T-cell (primary cell): ENCODE measurements around the gene KCNK4. TPM values are rescaled to one million over a fixed set of nuclear protein-coding genes. Genes with fewer than 3 reads are reported as not detected.
A peak's percentile ranks its signal among the peaks of the same experiment; 100 is the strongest.

Experiments
- ATAC-seq, 4 experiments: fragments of 200-7000 bp in 3 of 4; fragments of 150-1000 bp in 1 of 4; cut with Tn5 transposase; replicated peaks in 1 of 4; 1 replicate in 3 of 4; 2 replicates in 1 of 4; pipeline ENCODE4 v1.10.0; 2021; ENCODE audit warnings: moderate library complexity in 3 of 4, mild to moderate bottlenecking in 2 of 4, moderate number of reproducible peaks in 1 of 4
- CTCF ChIA-PET, 2 donors: fragments of 300-600 bp; sonication (Branson Sonifier 250); formaldehyde crosslinking; loops; one replicate each; lab custom pipeline; 2022; ENCODE audit warnings: antibody characterized with exemption in 2 of 2; lab: Charles Lee
- POLR2A ChIA-PET, 2 donors: fragments of 300-600 bp; sonication (Branson Sonifier 250); formaldehyde crosslinking; loops; one replicate each; lab custom pipeline; 2022; ENCODE audit warnings: antibody characterized with exemption in 2 of 2; lab: Charles Lee
- DNase-seq, 35 experiments: peaks; one replicate each; pipeline versions ENCODE4 v3.0.0 to v3.0.0-alpha.2; 2013 to 2023
- H3K27ac ChIP-seq: one replicate; pipeline ENCODE4 v1.5.1; 2013; ENCODE audit warnings: low read length
- H3K27me3 ChIP-seq, 2 experiments: replicated peaks in 1 of 2; 1 replicate in 1 of 2; 2 replicates in 1 of 2; pipeline versions ENCODE4 v1.6.1 to v1.7.0; 2013; ENCODE audit warnings: low read length in 1 of 2, mixed read lengths in 1 of 2; ENCODE audit not compliant: control insufficient read depth in 2 of 2, insufficient read depth in 2 of 2; ENCODE audit errors: extremely low read depth in 1 of 2
- H3K36me3 ChIP-seq, 2 donors: 1 replicate in 1 of 2; 2 replicates in 1 of 2; pipeline versions ENCODE4 v1.6.1 to v1.7.0; 2013; ENCODE audit warnings: low read length in 1 of 2; ENCODE audit not compliant: control insufficient read depth in 2 of 2, insufficient read depth in 1 of 2; ENCODE audit errors: extremely low read depth in 1 of 2
- H3K4me1 ChIP-seq, 2 experiments: 1 replicate in 1 of 2; 2 replicates in 1 of 2; pipeline versions ENCODE4 v1.6.1 to v1.7.0; 2013; ENCODE audit warnings: low read length in 2 of 2, mixed read lengths in 1 of 2; ENCODE audit not compliant: insufficient read depth in 2 of 2, control insufficient read depth in 1 of 2; ENCODE audit errors: extremely low read depth in 1 of 2
- H3K4me3 ChIP-seq, 2 donors: 1 replicate in 1 of 2; 2 replicates in 1 of 2; pipeline versions ENCODE4 v1.5.1 to v1.7.0; 2013; ENCODE audit warnings: mild to moderate bottlenecking in 2 of 2, low read length in 1 of 2, moderate library complexity in 1 of 2; ENCODE audit not compliant: control insufficient read depth in 1 of 2; ENCODE audit errors: extremely low read depth in 1 of 2
- H3K9me3 ChIP-seq: 2 replicates; pipeline ENCODE4 v1.7.0; 2013
- H3K27ac Mint-ChIP-seq, 2 donors: one replicate each; pipeline ENCODE4 v1.8.0; 2020 to 2021; ENCODE audit warnings: mild to moderate bottlenecking in 2 of 2, mixed read lengths in 2 of 2
- H3K27me3 Mint-ChIP-seq, 2 donors: one replicate each; pipeline ENCODE4 v1.8.0; 2021 to 2022; ENCODE audit warnings: mixed read lengths in 2 of 2
- H3K36me3 Mint-ChIP-seq: one replicate; pipeline ENCODE4 v1.8.0; 2021; ENCODE audit warnings: mixed read lengths
- H3K4me1 Mint-ChIP-seq, 3 donors: one replicate each; pipeline ENCODE4 v1.8.0; 2020 to 2022; ENCODE audit warnings: mixed read lengths in 3 of 3, mild to moderate bottlenecking in 1 of 3
- H3K4me3 Mint-ChIP-seq, 3 donors: one replicate each; pipeline ENCODE4 v1.8.0; 2020 to 2022; ENCODE audit warnings: mild to moderate bottlenecking in 3 of 3, mixed read lengths in 3 of 3, moderate library complexity in 3 of 3
- H3K9me3 Mint-ChIP-seq, 3 donors: one replicate each; pipeline ENCODE4 v1.8.0; 2020 to 2022; ENCODE audit warnings: mixed read lengths in 3 of 3
- WGBS: methylation state at CpG from one replicate; pipeline ENCODE4 v1.1.5; 2013; ENCODE audit warnings: missing lambda C conversion rate; ENCODE audit not compliant: insufficient coverage; 5-methylcytosine and 5-hydroxymethylcytosine counted together
- total RNA-seq, 35 experiments: library from RNA in 6 of 35; stranded (reverse) in 6 of 35; fragments of 120-200 nt in 1 of 35; gene quantifications; one replicate each; pipeline versions ENCODE4 v1.2.1 to v1.2.4 and lab custom pipeline; 2013 to 2026

KCNK4 gene
- total RNA-seq, 5 donors from 2014 or later (not counting 1 experiment from before 2014, with no cell fraction given): 0.22 to 0.35 (median 0.33) TPM; not detected in 2

DNA sequence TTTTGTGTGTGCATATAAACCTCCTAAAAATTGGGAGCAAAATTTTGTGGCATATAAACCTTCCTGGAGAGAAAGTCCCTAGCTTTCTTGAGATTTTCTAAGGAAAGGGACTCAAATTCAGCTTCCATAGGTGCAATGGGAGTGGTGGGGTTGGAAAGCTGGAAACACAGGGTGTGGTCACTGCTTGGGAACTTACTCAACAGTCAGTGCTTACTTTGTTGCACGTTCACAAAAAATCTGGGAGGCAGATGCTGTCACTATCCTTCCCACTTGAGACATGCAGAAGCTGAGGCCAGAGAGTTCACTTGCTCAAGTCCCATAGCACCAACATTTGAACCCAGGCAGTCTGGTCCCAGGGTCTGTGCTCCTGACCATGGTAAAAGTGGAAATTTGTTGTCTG, 5.1 kb downstream of the KCNK4 start:
- no peak overlapping the region for H3K4me3 Mint-ChIP-seq
- WGBS: 89% methylated on average over 1 of the region's 1 CpG

DNA sequence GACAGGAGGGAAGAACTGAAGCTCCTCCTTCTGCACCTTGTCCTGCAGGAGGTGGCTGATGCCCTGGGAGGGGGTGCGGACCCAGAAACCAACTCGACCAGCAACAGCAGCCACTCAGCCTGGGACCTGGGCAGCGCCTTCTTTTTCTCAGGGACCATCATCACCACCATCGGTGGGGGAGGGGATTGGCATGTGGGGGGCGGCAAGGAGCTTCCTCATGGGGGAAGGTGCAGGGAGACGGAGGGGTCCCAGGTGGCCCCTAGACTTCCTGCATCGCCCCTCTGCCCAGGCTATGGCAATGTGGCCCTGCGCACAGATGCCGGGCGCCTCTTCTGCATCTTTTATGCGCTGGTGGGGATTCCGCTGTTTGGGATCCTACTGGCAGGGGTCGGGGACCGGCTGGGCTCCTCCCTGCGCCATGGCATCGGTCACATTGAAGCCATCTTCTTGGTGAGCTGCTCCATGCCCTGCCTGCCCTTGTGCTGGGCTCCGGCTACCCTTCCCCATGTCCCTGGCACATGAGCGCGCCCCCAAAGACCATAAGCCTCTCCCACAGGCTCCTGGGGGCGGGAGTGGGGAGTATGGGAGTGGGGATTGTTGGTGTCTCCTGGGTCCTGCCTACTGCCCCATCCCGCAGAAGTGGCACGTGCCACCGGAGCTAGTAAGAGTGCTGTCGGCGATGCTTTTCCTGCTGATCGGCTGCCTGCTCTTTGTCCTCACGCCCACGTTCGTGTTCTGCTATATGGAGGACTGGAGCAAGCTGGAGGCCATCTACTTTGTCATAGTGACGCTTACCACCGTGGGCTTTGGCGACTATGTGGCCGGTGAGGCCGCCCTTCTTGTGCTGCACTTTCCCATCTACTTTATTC, 6.0 kb downstream of the KCNK4 start:
- H3K36me3 Mint-ChIP-seq: no peaks in the 10 kb centered on the region
- POLR2A ChIA-PET: interaction anchor here in 1 of 2 donors (0.6 kb wide), 1 partner anchor 1023 kb away, joined by 6 read pairs; no protein-coding TSS in a partner anchor
- no peak for ATAC-seq
- no peak overlapping the region for H3K4me3 Mint-ChIP-seq
- CTCF ChIA-PET: no interaction called here
- no peak overlapping the region for H3K4me3 ChIP-seq
- H3K27me3 Mint-ChIP-seq: peaks cover 58 to 85% of the 10 kb centered on the region in 2 donors
- peak overlapping the region in 1 of 2 donors; percentile 20 for H3K27ac Mint-ChIP-seq
- no peak for DNase-seq
- no peaks in the 10 kb centered on the region for H3K9me3 ChIP-seq
- no peaks in the 10 kb centered on the region for H3K36me3 ChIP-seq
- no peak overlapping the region for H3K27ac ChIP-seq
- H3K4me1 ChIP-seq: peaks cover 13 to 50% of the 10 kb centered on the region in 2 experiments
- 11% methylated on average over 26 of the region's 34 CpGs for WGBS
- H3K9me3 Mint-ChIP-seq: no peaks in the 10 kb centered on the region
- H3K4me1 Mint-ChIP-seq: peaks cover 24 to 36% (median 25%) of the 10 kb centered on the region in 3 donors
- H3K27me3 ChIP-seq: peaks cover 17 to 98% of the 10 kb centered on the region in 2 experiments

More for the DNA sequence above, 5.1 kb downstream of the KCNK4 start:
- POLR2A ChIA-PET: no interaction called here
- DNase-seq: no peak
- Histone ChIP-seq H3K4me1 (peaks cover 13 to 47% of the 10 kb centered on the region in 2 experiments), H3K27me3 (peaks cover 17 to 91% of the 10 kb centered on the region in 2 experiments), H3K9me3 (no peaks in the 10 kb centered on the region), H3K27ac (no peak overlapping the region), H3K4me3 (no peak overlapping the region), H3K36me3 (no peaks in the 10 kb centered on the region)
- peaks cover 24 to 33% (median 24%) of the 10 kb centered on the region in 3 donors for H3K4me1 Mint-ChIP-seq
- CTCF ChIA-PET: no interaction called here
- H3K9me3 Mint-ChIP-seq: no peaks in the 10 kb centered on the region
- ATAC-seq: no peak
- no peak overlapping the region for H3K27ac Mint-ChIP-seq
- peaks cover 58 to 79% of the 10 kb centered on the region in 2 donors for H3K27me3 Mint-ChIP-seq
- H3K36me3 Mint-ChIP-seq: no peaks in the 10 kb centered on the region

DNA sequence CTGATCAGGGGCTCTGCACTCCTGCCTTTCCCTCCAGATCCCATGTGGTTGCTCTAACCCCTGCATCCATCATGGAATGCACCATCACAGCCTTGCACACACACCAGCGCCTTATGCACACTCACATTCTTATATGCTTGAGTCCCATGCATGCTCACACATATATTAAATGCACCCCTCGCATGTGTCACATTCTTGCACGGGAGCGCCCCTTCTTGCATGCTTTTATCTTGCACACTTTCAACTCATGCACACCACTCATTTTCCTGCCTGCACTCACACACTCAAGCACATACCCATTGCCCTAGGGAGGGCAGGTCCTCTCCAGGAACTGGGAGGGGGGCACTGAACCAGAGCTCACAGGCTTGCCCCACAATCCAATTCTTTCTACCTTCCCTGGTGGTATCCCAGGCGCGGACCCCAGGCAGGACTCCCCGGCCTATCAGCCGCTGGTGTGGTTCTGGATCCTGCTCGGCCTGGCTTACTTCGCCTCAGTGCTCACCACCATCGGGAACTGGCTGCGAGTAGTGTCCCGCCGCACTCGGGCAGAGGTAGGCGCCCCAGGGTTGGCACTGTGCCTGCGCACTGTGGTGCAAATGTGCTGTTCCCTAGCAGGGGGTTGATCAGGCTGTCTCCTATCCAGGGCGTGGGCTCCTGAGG, 6.7 kb downstream of the KCNK4 start:
- POLR2A ChIA-PET: interaction anchor here in 1 of 2 donors (0.6 kb wide), 1 partner anchor 1022 kb away, joined by 6 read pairs; no protein-coding TSS in a partner anchor
- peaks cover 9 to 43% of the 10 kb centered on the region in 2 experiments for H3K4me1 ChIP-seq

DNA sequence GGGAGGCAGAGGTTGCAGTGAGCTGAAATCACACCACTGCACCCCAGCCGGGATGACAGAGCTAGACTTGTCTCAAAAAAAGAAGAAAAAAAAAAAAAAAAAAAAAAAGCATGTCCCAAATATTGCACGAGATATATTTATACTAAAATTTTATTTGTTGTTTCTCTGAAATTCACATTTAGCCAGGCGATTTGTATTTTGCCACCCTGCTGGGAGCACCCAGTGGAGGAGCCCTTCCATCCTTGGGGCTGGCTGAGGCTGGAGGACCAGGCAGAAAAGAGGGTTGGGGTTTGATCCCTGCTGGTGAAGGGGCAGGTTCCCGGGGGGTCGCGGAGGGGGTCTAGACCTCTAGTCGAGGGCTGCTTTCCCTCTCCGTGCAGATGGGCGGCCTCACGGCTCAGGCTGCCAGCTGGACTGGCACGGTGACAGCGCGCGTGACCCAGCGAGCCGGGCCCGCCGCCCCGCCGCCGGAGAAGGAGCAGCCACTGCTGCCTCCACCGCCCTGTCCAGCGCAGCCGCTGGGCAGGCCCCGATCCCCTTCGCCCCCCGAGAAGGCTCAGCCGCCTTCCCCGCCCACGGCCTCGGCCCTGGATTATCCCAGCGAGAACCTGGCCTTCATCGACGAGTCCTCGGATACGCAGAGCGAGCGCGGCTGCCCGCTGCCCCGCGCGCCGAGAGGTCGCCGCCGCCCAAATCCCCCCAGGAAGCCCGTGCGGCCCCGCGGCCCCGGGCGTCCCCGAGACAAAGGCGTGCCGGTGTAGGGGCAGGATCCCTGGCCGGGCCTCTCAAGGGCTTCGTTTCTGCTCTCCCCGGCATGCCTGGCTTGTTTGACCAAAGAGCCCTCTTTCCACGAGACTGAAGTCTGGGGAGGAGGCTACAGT, 8.1 kb downstream of the KCNK4 start:
- H3K27me3 Mint-ChIP-seq: peaks cover 44 to 70% of the 10 kb centered on the region in 2 donors
- H3K36me3 ChIP-seq: no peaks in the 10 kb centered on the region
- ChIA-PET POLR2A (interaction anchor here in 1 of 2 donors (0.6 kb wide), 1 partner anchor 112 kb away, joined by 3 read pairs; no protein-coding TSS in a partner anchor), CTCF (no interaction called here)
- ATAC-seq: no peak
- H3K27me3 ChIP-seq: peaks cover 17 to 96% of the 10 kb centered on the region in 2 experiments
- H3K9me3 ChIP-seq: no peaks in the 10 kb centered on the region
- peaks cover 9 to 50% of the 10 kb centered on the region in 2 experiments for H3K4me1 ChIP-seq
- H3K27ac Mint-ChIP-seq: peak overlapping the region in 1 of 2 donors; percentile 23
- H3K27ac ChIP-seq: no peak overlapping the region
- peak overlapping the region; percentile 44 to 78 (median 58) for H3K4me3 Mint-ChIP-seq
- no peaks in the 10 kb centered on the region for H3K36me3 Mint-ChIP-seq
- H3K9me3 Mint-ChIP-seq: no peaks in the 10 kb centered on the region
- no peak for DNase-seq
- peaks cover 28 to 37% (median 30%) of the 10 kb centered on the region in 3 donors for H3K4me1 Mint-ChIP-seq
- peak overlapping the region in 1 of 2 donors; percentile 54 for H3K4me3 ChIP-seq
- 5% methylated on average over 51 of the region's 60 CpGs for WGBS

More for the DNA sequence above, 6.7 kb downstream of the KCNK4 start:
- H3K9me3 Mint-ChIP-seq: no peaks in the 10 kb centered on the region
- H3K36me3 ChIP-seq: no peaks in the 10 kb centered on the region
- no peak overlapping the region for H3K27ac ChIP-seq
- peak overlapping the region in 1 of 2 donors; percentile 32 for H3K4me3 ChIP-seq
- CTCF ChIA-PET: no interaction called here
- no peaks in the 10 kb centered on the region for H3K36me3 Mint-ChIP-seq
- H3K4me1 Mint-ChIP-seq: peaks cover 24 to 34% (median 25%) of the 10 kb centered on the region in 3 donors
- peaks cover 17 to 98% of the 10 kb centered on the region in 2 experiments for H3K27me3 ChIP-seq
- peak overlapping the region in 1 of 3 donors; percentile 44 for H3K4me3 Mint-ChIP-seq
- H3K9me3 ChIP-seq: no peaks in the 10 kb centered on the region
- no peak for ATAC-seq
- peaks cover 58 to 81% of the 10 kb centered on the region in 2 donors for H3K27me3 Mint-ChIP-seq
- no peak for DNase-seq
- 13% methylated on average over 16 of the region's 18 CpGs for WGBS
- H3K27ac Mint-ChIP-seq: peak overlapping the region in 1 of 2 donors; percentile 20

DNA sequence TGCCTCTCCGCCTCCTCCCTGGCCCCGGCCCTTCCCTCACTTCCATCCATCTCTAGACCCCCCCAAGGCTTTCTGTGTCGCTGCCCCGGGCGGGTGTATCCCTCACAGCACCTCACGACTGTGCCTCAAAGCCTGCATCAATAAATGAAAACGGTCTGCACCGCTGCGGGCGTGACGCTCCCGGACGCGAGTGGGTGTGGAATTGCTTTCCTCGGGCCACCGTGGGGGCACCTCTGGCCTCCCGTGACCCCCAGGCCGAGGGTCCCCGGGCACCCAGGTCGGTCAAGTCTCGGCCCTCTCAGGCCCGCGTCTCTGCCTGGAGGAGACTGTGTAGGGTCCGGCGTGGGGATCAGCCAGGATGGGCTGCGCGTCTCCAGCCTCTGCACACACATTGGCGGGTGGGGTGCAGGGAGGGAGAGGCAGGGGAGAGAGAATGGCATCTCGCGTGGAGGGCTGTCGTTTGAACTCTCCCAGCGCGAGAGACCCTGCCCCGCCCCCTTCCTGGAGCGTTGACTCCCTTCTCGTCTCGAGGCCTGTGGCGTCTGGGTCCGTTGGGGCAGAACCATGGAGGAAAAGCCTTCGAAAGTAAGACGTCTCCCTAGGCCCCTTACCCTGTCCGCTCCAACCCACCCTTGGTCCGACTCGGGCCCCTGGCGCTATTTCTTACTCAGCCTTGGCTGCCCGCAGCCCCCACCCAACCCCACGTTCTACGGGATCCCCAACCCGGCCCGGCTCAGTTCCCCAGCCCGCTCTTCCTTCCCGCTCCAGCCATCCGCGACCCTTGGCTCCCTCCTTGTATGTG, 8.9 kb downstream of the KCNK4 start, which contains the start of gene CATSPERZ:
CATSPERZ (plus strand) TSS at position 512 of the 802 bp plus-strand sequence; CDS start at position 565, 53 bp downstream.
- H3K9me3 Mint-ChIP-seq: no peaks in the 10 kb centered on the region
- Histone ChIP-seq H3K27ac (no peak within 1 kb of the TSS), H3K9me3 (no peaks in the 10 kb centered on the region), H3K36me3 (no peaks in the 10 kb centered on the region), H3K4me1 (peaks cover 11 to 56% of the 10 kb centered on the region in 2 experiments), H3K4me3 (peak within 1 kb of the TSS; percentile 13 to 54), H3K27me3 (peaks cover 17 to 88% of the 10 kb centered on the region in 2 experiments)
- H3K4me3 Mint-ChIP-seq: peak within 1 kb of the TSS; percentile 46 to 78 (median 72)
- no peaks in the 10 kb centered on the region for H3K36me3 Mint-ChIP-seq
- WGBS: 2% methylated on average over 34 of the region's 54 CpGs
- ATAC-seq (no peak), DNase-seq (peak in 10 of 35 experiments; percentile 10 to 53 (median 29))
- H3K27me3 Mint-ChIP-seq: peaks cover 37 to 64% of the 10 kb centered on the region in 2 donors
- POLR2A ChIA-PET: no interaction called here
- peak within 1 kb of the TSS in 1 of 2 donors; percentile 27 for H3K27ac Mint-ChIP-seq
- CTCF ChIA-PET: interaction anchor here (1.9 to 5.8 kb wide), 4 partner anchors 14 to 94 kb away, joined by 4 to 122 read pairs (median 18); partner anchors contain the start of genes BAD (in 1 of the 2), FERMT3 (in 1 of the 2), GPR137 (in 1 of the 2) and PRDX5 (in 1 of the 2)
- H3K4me1 Mint-ChIP-seq: peaks cover 30 to 39% (median 34%) of the 10 kb centered on the region in 3 donors
